IgD-negative memory B cell (primary cell): ENCODE measurements around the gene MAGEA3. TPM values are rescaled to one million over a fixed set of nuclear protein-coding genes. Genes with fewer than 3 reads are reported as not detected.
"Not testable (repeated sequence)": the region's sequence is repeated elsewhere in the genome, so short reads cannot be mapped to it uniquely, and the experiment has no call there.

Source experiments
- H3K27ac Mint-ChIP-seq, 3 donors: one replicate each; pipeline ENCODE4 v1.8.0; 2020 to 2022; ENCODE audit warnings: mild to moderate bottlenecking in 3 of 3, mixed read lengths in 3 of 3, moderate library complexity in 1 of 3
- H3K27me3 Mint-ChIP-seq: one replicate; pipeline ENCODE4 v1.8.0; 2021; ENCODE audit warnings: mixed read lengths
- H3K36me3 Mint-ChIP-seq: one replicate; pipeline ENCODE4 v1.8.0; 2020; ENCODE audit warnings: mild to moderate bottlenecking, mixed read lengths
- H3K4me1 Mint-ChIP-seq, 3 donors: one replicate each; pipeline ENCODE4 v1.8.0; 2020 to 2022; ENCODE audit warnings: mixed read lengths in 3 of 3, mild to moderate bottlenecking in 1 of 3
- H3K4me3 Mint-ChIP-seq, 4 donors: one replicate each; pipeline ENCODE4 v1.8.0; 2020 to 2022; ENCODE audit warnings: mild to moderate bottlenecking in 4 of 4, mixed read lengths in 4 of 4, moderate library complexity in 3 of 4
- H3K9me3 Mint-ChIP-seq, 3 donors: one replicate each; pipeline ENCODE4 v1.8.0; 2020 to 2021; ENCODE audit warnings: mixed read lengths in 3 of 3, mild to moderate bottlenecking in 1 of 3
- polyA plus RNA-seq: library from polyadenylated mRNA; unstranded; fragments of 300-500 nt; fragmentation: Illumina TruSeq; gene quantifications from one replicate; pipeline ENCODE4 v1.2.3, GENCODE V29; 2021

The MAGEA3 gene, protein sequence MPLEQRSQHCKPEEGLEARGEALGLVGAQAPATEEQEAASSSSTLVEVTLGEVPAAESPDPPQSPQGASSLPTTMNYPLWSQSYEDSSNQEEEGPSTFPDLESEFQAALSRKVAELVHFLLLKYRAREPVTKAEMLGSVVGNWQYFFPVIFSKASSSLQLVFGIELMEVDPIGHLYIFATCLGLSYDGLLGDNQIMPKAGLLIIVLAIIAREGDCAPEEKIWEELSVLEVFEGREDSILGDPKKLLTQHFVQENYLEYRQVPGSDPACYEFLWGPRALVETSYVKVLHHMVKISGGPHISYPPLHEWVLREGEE
- polyA plus RNA-seq: not detected

DNA sequence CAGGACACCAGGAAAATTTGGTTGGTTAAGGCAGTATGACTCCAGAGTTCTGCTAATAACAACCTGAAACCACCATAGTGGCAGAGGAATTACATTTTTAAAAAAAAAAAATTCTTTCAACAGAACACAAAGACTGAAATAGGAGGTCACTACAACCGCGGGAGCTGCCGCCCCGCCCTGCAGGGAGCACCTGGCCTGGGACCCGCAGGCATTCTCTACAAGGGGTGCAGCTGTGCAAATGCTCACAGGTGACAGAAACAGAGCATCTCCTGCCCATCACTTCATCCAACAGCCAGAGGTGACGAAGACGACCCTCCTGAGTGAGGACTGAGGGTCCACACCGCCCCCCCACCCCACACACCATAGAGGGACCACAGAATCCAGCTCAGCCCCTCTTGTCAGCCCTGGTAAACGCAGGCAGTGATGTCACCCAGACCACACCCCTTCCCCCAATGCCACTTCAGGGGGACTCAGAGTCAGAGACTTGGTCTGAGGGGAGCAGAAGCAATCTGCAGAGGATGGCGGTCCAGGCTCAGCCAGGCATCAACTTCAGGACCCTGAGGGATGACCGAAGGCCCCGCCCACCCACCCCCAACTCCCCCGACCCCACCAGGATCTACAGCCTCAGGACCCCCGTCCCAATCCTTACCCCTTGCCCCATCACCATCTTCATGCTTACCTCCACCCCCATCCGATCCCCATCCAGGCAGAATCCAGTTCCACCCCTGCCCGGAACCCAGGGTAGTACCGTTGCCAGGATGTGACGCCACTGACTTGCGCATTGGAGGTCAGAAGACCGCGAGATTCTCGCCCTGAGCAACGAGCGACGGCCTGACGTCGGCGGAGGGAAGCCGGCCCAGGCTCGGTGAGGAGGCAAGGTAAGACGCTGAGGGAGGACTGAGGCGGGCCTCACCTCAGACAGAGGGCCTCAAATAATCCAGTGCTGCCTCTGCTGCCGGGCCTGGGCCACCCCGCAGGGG is at the start of gene MAGEA3:
Gene MAGEA3, plus strand, starts transcription at position 843 of the 980 bp plus-strand sequence. CDS start 2,039 bp downstream, outside the sequence.
- not testable (repeated sequence) for H3K27me3 Mint-ChIP-seq, H3K36me3 Mint-ChIP-seq, H3K4me1 Mint-ChIP-seq, H3K27ac Mint-ChIP-seq, H3K4me3 Mint-ChIP-seq, H3K9me3 Mint-ChIP-seq

DNA sequence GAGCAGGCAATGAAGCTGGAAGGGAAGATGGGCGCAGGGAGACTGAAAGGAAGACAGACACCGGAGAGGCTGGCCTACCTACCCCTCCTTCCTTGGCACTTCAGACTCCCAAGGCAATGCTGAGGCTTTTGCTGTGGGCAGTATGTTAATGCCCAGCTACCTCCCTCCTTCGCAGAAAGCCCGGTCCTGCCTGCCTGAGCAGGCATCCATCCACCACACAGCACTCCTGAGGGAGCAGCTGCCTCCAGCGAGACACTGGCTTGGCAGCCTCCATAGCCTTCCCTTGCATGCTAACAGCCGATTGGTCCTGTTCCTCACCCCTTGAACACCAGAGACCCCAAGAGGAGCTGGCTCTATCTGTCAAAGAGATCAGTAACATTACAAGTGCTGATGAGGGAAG is 46.5 kb upstream of the MAGEA3 start:
- Mint-ChIP-seq H3K4me3 (no peak overlapping the region), H3K27me3 (peaks cover 3% of the 10 kb centered on the region), H3K36me3 (peaks cover 2% of the 10 kb centered on the region), H3K4me1 (no peaks in the 10 kb centered on the region), H3K27ac (no peak overlapping the region), H3K9me3 (peaks cover 0 to 2% (median 0%) of the 10 kb centered on the region in 3 donors)

DNA sequence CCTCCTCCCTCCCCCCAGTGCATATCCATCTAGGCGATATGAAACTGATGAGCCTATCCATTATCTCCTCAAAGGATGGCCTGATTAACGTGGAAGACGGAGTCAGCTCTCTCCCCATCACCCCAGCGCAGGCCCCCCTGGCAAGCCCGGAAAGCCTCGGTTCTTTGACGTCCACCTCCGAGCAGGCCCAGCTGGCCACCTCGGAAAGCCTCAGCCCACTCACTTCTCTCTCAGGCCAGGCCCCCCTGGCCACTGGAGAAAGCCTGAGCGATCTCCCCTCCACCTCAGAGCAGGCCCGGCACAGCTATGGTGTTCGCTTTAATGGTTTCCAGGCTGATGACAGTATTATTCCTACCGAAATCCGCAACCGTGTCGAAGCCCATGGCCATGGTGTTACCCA is 46.1 kb upstream of the MAGEA3 start:
- H3K4me1 Mint-ChIP-seq: no peaks in the 10 kb centered on the region
- peaks cover 3% of the 10 kb centered on the region for H3K27me3 Mint-ChIP-seq
- H3K27ac Mint-ChIP-seq: no peak overlapping the region
- peaks cover 2% of the 10 kb centered on the region for H3K36me3 Mint-ChIP-seq
- H3K4me3 Mint-ChIP-seq: no peak overlapping the region
- H3K9me3 Mint-ChIP-seq: peaks cover 0 to 2% (median 0%) of the 10 kb centered on the region in 3 donors

DNA sequence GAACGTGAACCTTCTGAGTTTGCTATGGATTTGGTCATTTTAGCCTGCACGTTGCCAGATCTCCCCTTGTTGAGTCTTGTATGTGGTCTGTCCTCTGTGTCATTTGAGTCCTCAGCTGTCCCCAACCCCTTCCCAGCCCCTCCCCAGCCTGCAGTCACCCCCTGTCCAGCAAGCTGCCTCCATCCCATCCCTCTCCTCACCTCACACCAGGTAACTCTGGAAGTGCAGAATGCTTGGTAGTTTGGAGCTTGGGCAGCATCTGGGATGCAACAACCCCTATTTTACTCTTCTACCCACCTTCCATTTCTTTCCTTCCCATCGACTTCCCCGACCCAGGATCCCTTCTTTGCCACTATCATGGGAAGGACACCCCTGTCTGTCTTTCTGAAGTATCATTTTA is 42.5 kb upstream of the MAGEA3 start:
- H3K27me3 Mint-ChIP-seq: no peaks in the 10 kb centered on the region
- H3K9me3 Mint-ChIP-seq: no peaks in the 10 kb centered on the region
- no peak overlapping the region for H3K4me3 Mint-ChIP-seq
- no peak overlapping the region for H3K27ac Mint-ChIP-seq
- H3K36me3 Mint-ChIP-seq: peaks cover 2% of the 10 kb centered on the region
- no peaks in the 10 kb centered on the region for H3K4me1 Mint-ChIP-seq

DNA sequence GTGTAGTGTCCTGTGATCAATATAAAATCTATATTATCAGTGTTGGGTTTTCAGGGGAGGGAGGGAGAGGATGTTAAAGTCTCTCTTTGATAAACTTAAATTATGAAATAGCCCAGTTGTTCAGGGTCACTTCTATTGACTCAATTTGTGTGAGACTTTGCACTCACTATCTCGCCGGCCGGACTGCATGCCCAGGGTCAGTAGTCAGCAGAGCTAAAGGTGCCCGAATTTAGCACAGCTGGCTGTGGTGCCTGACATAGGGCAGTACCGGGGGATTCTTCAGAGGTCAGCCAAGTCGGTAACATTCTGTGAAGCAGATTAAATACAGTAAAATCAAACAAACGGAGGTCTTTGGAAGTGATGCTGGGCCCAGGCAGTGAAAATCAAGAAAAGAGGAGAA is 41.7 kb upstream of the MAGEA3 start:
- no peaks in the 10 kb centered on the region for H3K4me1 Mint-ChIP-seq
- no peaks in the 10 kb centered on the region for H3K9me3 Mint-ChIP-seq
- no peak overlapping the region for H3K27ac Mint-ChIP-seq
- no peak overlapping the region for H3K4me3 Mint-ChIP-seq
- H3K36me3 Mint-ChIP-seq: peaks cover 2% of the 10 kb centered on the region
- no peaks in the 10 kb centered on the region for H3K27me3 Mint-ChIP-seq

DNA sequence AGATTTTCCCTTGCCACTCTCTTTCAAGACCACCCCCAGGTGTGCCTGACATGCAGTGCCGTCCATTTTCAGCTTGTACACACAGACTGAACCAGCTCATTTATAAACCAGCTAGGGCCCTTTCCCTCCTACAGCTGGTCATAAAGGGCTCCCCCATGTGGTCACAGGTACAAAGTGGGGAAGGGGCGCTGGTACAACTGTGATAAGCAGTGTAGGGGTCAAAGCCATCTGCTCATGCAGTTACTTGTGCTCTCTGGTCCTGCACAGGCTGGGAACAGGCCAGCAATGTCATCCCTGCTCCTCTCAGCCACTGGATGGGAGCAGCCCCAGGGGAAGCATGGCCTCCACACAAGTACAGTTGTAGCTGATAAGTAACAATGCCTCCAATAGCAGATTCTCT is 40.3 kb upstream of the MAGEA3 start:
- Mint-ChIP-seq H3K27ac (no peak overlapping the region), H3K36me3 (no peaks in the 10 kb centered on the region), H3K4me3 (no peak overlapping the region), H3K4me1 (no peaks in the 10 kb centered on the region), H3K27me3 (no peaks in the 10 kb centered on the region), H3K9me3 (peaks cover 0 to 1% (median 0%) of the 10 kb centered on the region in 3 donors)

DNA sequence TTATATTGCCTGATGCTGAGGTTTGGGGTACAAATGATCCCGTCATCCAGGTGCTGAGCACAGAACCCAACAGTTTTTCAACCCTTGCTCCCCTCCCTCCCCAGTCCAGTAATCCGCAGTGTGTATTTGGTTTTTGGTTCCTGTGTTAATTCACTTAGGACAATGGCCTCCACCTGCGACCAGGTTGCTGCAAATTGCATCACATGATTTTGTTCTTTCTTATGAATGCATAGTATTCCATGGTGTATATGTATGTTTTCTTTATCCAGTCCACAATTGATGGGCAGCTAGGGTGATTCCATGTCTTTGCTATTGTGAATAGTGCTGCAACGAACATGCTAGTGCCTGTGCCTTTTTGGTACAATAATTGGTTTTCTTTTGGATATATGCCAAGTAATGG is 35.5 kb upstream of the MAGEA3 start:
- H3K27me3 Mint-ChIP-seq: no peaks in the 10 kb centered on the region
- H3K4me3 Mint-ChIP-seq: no peak overlapping the region
- H3K4me1 Mint-ChIP-seq: no peaks in the 10 kb centered on the region
- H3K36me3 Mint-ChIP-seq: no peaks in the 10 kb centered on the region
- peaks cover 4 to 30% (median 5%) of the 10 kb centered on the region in 3 donors for H3K9me3 Mint-ChIP-seq
- H3K27ac Mint-ChIP-seq: no peak overlapping the region

DNA sequence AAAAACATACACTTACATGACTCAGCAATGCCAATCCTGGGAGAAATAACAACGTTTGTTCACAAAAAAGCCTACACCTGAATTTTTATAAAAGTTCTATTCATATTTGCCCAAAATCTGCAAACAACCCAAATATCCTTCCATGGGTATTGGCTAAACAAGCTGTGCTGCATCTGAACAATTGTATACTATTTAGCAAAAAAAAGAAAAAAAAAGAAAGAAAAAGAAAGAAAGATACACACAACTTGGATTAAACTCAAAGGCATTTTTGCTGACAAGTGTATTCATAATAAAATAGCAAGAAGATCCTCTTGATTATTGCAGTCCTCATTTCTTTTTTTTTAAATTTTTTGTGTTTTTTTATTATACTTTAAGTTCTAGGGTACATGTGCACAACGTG is 24.5 kb upstream of the MAGEA3 start:
- Mint-ChIP-seq H3K27me3 (no peaks in the 10 kb centered on the region), H3K4me1 (no peaks in the 10 kb centered on the region), H3K27ac (no peak overlapping the region), H3K36me3 (no peaks in the 10 kb centered on the region), H3K4me3 (no peak overlapping the region), H3K9me3 (no peaks in the 10 kb centered on the region)

DNA sequence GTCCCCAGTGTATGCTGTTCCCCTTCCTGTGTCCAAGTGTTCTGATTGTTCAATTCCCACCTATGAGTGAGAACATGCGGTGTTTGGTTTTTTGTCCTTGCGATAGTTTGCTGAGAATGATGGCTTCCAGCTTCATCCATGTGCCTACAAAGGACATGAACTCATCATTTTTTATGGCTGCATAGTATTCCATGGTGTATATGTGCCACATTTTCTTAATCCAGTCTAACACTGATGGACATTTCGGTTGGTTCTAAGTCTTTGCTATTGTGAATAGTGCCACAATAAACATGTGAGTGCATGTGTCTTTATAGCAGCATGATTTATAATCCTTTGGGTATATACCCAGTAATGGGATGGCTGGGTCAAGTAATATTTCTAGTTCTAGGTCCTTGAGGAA is 23.9 kb upstream of the MAGEA3 start:
- H3K4me1 Mint-ChIP-seq, H3K27me3 Mint-ChIP-seq, H3K4me3 Mint-ChIP-seq, H3K27ac Mint-ChIP-seq, H3K9me3 Mint-ChIP-seq, H3K36me3 Mint-ChIP-seq: not testable (repeated sequence)

DNA sequence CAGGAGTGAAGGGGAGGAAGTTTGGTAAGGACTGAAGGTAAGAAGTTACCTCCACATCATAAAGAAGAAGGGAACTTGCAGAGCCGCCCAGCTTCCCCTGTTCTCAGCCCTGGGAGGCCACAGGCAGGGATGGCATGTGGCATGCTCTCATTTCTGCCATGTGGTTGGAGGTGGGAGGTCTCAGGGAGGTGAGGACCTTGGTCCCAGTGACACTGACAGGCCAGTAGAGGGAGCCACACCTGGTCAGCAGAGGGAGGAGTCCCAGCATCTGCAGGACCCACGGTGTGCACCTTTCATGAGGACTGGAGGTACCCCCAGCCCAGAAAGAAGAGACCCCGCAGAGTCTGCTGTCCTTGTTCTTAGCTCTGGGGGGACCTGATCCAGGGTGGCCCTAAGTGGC is 17.6 kb upstream of the MAGEA3 start:
- H3K9me3 Mint-ChIP-seq, H3K4me3 Mint-ChIP-seq, H3K4me1 Mint-ChIP-seq, H3K36me3 Mint-ChIP-seq, H3K27ac Mint-ChIP-seq, H3K27me3 Mint-ChIP-seq: not testable (repeated sequence)

DNA sequence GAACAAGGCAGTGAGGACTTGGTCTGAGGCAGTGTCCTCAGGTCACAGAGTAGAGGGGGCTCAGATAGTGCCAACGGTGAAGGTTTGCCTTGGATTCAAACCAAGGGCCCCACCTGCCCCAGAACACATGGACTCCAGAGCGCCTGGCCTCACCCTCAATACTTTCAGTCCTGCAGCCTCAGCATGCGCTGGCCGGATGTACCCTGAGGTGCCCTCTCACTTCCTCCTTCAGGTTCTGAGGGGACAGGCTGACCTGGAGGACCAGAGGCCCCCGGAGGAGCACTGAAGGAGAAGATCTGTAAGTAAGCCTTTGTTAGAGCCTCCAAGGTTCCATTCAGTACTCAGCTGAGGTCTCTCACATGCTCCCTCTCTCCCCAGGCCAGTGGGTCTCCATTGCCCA is 1.8 kb downstream of the MAGEA3 start:
- H3K27ac Mint-ChIP-seq, H3K4me1 Mint-ChIP-seq, H3K36me3 Mint-ChIP-seq, H3K27me3 Mint-ChIP-seq, H3K4me3 Mint-ChIP-seq, H3K9me3 Mint-ChIP-seq: not testable (repeated sequence)

DNA sequence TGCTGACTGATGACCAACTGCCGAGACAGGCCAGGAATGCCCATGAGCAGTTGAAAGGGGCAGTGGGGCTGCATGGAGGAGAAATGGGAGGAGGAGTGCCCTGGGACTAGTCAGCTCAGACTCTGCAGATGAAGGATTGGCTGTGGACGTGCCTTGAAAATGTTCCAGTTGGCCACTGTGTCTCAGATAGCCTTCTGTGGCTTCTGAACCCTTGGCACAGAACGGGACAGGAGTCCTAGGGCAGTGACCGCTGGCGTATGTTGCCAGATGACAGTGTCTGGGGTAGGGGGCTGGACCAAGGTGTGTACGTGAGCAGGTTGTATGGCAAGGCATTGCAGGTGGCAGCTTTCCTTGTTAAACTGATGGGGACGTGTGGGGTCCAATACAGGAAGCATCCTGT is 7.9 kb downstream of the MAGEA3 start:
- not testable (repeated sequence) for H3K4me3 Mint-ChIP-seq, H3K36me3 Mint-ChIP-seq, H3K4me1 Mint-ChIP-seq, H3K27me3 Mint-ChIP-seq, H3K27ac Mint-ChIP-seq, H3K9me3 Mint-ChIP-seq

DNA sequence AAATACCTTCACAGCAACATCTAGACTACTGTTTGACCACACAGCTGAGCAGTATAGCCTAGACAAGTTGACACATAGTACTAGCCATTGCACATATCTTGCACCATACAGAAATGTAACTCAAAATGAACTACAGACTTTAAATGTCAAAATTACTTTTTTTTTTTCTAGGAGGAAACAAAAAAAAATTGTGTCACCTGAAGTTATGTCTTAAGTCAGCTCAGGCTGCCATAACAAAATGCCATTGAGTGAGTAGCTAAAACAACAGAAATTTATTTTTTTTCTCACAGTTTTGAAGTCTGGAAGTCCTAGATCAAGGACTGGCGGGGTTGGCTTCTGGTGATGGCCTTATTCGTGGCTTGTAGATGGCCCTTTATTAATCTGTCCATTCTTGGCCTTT is 10.6 kb downstream of the MAGEA3 start, which contains the start of gene CSAG2:
Gene CSAG2, minus strand, starts transcription at position 101 of the 400 bp plus-strand sequence. CDS start 161 bp downstream, outside the sequence.
- not testable (repeated sequence) for H3K4me1 Mint-ChIP-seq, H3K9me3 Mint-ChIP-seq, H3K36me3 Mint-ChIP-seq, H3K27ac Mint-ChIP-seq, H3K4me3 Mint-ChIP-seq, H3K27me3 Mint-ChIP-seq

DNA sequence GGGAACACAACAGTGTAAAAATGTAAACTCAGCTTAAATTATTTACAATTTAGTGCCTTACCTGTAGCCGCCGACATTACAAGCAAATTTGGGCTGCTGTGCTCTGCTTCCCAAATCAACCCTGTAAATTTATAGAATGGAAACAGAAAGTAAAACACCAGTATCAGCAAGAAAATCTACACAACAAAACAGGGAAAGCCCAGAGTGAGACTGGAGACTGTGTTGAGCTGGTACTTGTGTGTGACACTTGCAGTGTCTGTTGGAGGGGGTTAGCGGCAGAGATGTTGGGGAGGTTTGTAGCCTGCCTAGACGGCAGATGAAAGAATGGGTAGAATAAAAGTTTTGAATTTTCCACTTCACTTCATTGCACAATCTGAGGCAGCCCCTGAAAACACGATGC is 14.6 kb downstream of the MAGEA3 start:
- H3K27me3 Mint-ChIP-seq, H3K4me3 Mint-ChIP-seq, H3K4me1 Mint-ChIP-seq, H3K9me3 Mint-ChIP-seq, H3K36me3 Mint-ChIP-seq, H3K27ac Mint-ChIP-seq: not testable (repeated sequence)

DNA sequence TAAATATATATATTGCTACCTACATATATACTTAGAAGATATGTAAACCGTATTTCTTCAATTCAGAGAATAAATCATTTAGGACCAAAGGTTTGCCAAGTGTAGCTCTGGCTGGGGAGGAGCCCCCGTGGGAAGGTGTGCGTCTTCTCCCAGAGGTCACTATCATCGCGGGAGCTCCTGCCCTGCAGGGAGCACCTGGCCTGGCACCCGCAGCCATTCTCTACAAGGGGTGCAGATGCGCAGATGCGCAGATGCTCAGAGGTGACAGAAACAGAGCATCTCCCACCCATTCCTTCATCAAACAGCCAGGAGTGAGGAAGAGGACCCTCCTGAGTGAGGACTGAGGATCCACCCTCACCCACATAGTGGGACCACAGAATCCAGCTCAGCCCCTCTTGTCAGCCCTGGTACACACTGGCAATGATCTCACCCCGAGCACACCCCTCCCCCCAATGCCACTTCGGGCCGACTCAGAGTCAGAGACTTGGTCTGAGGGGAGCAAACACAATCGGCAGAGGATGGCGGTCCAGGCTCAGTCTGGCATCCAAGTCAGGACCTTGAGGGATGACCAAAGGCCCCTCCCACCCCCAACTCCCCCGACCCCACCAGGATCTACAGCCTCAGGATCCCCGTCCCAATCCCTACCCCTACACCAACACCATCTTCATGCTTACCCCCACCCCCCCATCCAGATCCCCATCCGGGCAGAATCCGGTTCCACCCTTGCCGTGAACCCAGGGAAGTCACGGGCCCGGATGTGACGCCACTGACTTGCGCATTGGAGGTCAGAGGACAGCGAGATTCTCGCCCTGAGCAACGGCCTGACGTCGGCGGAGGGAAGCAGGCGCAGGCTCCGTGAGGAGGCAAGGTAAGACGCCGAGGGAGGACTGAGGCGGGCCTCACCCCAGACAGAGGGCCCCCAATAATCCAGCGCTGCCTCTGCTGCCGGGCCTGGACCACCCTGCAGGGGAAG is 15.5 kb downstream of the MAGEA3 start, which contains the start of gene MAGEA2B:
Gene MAGEA2B, plus strand, starts transcription at position 814 of the 973 bp plus-strand sequence. CDS start 2,479 bp downstream, outside the sequence.
- not testable (repeated sequence) for H3K27ac Mint-ChIP-seq, H3K4me1 Mint-ChIP-seq, H3K27me3 Mint-ChIP-seq, H3K36me3 Mint-ChIP-seq, H3K9me3 Mint-ChIP-seq, H3K4me3 Mint-ChIP-seq
